ENCODE results near the gene FZD2.
"Not testable (repeated sequence)": the region's sequence is repeated elsewhere in the genome, so short reads cannot be mapped to it uniquely, and the experiment has no call there.

FZD2 gene

GRCh38 chr17:44546671-44547606 lies 10.3 kb upstream of the FZD2 start:
- DNase-seq, result no peak

DNA sequence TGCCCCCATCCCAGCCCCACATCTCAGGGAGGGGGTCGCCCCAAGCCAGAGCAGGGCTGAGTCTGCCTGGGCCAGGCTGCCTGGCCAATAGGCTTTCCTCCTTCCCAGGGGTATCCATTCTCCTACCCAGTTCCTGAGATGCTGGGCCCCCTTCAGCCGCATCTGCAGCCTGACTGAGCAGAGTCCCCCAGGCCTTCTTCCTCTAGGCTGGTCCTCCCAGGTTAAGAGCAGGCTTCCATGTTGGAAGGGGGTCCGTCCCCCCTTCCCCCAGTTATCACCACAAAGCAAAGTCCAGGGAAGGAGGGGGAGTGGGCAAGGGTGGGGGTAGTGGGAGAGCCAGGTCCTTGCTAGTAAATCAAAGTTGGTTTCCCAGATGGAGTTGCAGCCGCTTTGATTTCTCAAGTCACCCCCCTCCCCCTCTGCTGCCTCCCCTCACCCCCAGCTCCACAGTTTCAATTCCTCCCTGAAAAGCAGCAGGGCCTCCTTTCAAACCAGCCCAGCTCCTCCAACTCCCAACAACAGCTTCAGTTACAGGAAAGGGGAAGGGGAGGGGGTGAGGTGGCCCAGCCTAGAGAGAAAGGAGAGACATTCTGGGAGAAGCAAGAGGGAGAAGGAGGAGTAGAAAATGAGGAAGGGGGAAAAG lies 9.5 kb upstream of the FZD2 start:
- DNase-seq, result no peak

GRCh38 chr17:44548376-44549230 lies 8.7 kb upstream of the FZD2 start:
- DNase-seq, result no peak

DNA sequence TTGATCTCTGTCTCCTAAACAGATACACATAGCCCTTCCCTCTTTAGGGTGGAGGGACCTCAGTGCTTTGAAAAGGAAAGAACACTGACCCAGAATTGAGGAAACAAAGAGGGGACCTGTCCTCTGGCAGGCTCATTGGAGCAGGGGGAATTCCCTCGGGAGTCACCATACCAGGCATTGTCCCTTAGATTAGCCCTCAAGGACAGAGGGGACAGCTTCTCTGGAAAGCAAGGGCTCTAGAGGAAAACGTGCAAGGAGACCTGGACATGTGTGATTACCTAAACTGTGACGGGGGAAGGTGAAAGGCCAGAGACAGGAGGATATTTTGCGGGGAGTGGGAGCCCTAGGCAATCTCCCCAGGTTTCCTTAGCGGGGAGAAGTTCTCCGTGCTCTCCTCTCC lies 7.6 kb upstream of the FZD2 start:
- no peak for DNase-seq

DNA sequence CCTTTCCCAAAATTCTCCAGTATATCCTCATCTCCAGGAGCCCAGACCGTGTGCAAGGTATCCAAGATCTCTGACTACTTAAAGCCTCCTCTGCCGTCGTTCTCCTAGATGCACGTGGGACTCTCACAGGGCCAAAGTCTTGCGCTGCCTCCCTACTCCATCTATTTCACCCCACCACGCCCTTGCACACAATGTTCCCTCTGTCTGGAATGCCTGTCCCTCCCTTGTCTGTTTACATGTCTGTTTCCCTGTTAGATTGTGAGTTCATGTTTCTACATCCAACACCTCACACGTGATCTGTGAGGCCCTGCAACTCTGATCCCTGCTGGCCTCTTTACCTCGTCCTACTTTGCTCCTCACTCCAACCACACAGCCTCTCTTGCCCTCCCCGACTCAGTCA lies 4.9 kb upstream of the FZD2 start:
- no peak for DNase-seq

DNA sequence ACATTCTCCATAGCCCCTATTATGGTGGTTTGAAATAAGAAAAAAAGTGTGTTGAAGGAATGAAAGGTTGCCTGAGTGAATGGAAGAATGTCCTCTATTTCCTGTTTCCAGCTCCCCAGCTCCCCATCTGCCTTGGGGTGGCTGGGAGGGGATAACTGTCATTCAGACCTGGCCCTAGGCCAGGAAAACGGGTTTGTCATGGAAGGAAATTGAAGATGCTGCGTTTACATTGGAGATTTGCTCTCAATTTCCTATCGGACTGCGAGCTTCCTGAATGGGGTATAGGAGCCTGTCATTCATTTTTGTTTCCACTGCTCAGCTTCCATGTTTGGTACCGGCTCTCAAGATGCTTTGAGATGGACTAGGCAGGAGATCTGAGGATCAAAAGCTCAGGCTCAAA lies 2.2 kb upstream of the FZD2 start:
- no peak for DNase-seq

DNA sequence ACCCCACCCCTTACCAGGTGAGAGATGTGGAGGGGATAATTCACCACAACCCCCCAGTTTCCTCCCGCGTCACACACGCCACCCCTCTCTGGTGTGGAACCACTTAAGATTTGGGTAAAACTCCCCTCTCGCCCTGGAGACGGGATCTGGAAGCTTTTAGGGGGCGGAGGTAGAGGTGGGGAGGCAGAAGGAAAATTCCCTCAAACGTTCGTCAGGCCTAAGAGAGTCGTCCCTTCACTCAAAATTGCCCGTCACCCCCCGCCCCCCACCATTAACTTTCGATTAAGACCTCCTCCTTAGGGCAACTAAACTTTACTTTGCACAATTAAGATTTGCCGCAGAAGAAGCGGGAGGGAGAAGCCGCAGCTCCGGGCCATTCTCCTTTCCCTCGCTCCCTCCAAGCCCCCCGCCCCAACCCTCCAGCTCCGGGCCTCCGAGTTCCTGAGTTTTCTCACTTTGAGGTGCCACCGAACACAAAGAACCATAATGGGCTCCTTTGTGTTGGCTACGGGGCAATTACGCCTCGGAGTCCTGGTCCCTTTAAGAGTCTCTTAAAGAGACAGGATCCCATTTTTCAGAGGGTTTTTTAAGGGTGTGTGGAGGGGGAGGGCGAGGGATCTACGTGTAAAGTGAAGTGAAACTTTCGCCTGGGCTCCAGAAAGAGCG lies 985 bp upstream of the FZD2 start:
- DNase-seq, result no peak

GRCh38 chr17:44557651-44558285 lies 484 bp downstream of the FZD2 start:
- DNase-seq, result no peak

DNA sequence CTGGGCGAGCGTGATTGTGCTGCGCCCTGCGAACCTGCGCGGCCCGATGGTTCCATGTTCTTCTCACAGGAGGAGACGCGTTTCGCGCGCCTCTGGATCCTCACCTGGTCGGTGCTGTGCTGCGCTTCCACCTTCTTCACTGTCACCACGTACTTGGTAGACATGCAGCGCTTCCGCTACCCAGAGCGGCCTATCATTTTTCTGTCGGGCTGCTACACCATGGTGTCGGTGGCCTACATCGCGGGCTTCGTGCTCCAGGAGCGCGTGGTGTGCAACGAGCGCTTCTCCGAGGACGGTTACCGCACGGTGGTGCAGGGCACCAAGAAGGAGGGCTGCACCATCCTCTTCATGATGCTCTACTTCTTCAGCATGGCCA lies 1.0 kb downstream of the FZD2 start:
- no peak for DNase-seq

GRCh38 chr17:44558710-44559633 lies 1.7 kb downstream of the FZD2 start:
- DNase-seq, result no peak

DNA sequence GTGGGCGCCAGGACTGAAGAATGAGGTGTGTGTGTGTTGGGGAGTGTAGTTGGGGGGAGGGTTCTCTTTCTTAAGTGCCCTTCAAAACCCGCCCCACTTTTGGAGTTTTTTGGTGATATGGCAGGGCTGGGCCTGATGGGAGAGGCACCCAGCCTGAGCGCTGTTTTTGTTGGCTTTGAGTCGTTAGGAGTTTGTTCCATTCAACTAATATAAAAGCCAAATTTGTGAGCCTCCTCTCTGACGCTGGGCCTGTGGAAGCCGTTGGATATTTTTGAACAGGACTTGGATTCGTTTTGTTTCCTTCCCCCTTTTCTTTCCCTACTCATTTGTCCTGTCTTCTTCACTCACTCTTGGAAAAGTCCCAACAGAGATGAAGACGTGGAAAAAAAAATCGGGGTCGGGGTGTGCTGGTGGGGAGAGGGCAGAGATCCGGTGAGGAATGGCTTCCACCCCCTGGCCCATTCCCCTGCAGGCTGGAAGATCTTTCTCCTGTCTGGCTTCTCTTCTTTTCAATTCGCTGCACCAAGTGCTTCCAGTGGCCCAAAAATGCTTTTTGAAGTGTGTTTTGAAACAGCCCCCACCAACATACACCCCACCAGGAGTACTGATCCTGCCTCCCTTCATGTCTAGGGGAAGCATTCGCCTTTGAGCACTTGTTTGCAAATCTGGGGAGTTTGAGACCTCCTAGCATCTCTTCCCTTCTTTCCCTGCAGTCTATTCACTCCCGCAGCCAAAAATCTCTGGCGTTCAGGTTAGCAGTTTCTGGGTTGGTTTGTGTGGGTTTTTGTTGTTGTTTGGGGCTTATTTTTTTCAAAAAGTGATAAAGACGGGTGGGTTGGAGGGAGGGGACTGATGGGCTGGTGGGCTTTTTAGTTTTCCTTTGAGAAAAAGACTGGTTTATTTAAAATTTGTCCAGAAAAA lies 2.6 kb downstream of the FZD2 start:
- no peak for DNase-seq

GRCh38 chr17:44561237-44561623 lies 3.9 kb downstream of the FZD2 start:
- no peak for DNase-seq

DNA sequence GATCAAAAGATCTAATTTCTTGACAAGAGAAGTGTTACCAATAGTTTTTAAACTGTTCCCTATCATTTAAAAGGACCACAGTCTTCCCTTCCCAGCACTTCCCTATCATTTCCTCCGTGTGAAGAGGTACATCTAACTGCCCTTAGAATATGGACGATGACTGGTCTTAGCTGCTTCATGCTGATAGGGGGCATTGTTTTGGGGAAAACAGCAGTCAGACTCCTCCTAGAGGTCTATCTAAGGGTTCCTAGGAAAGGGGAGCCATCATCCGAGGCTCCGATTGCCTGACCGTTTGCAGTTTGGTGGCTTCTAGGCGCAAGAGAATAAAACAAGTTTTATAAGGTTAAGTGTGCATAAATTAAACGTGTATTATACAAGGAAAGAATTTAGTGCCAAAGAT lies 7.1 kb downstream of the FZD2 start:
- no peak for DNase-seq

- DNase-seq, result no peak
Measured at GRCh38 chr17:44565866-44566443, 8.7 kb downstream of the FZD2 start.

- not testable (repeated sequence) for DNase-seq
Measured at GRCh38 chr17:44568311-44568944, 11.1 kb downstream of the FZD2 start.

- peak; percentile 71 for DNase-seq
Measured at GRCh38 chr17:44568945-44569858, 11.9 kb downstream of the FZD2 start.

DNA sequence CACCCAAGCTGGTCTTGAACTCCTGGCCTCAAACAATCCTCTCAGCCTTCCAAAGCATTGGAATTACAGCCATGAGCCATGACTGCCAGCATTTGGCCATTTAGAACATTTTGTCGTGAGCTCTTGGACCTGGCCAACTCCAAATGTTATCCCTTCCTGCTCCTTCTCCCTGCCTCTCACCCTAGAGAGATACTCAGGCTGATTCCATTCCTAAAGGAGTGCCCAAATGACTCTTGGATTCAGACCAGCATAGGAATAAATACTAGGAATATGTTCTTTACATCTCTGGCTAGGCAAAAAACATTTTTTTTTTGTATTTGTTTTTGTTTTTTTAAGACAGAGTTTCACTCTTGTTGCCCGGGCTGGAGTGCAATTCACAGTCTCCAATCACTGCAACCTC lies 15.5 kb downstream of the FZD2 start:
- no peak for DNase-seq

DNA sequence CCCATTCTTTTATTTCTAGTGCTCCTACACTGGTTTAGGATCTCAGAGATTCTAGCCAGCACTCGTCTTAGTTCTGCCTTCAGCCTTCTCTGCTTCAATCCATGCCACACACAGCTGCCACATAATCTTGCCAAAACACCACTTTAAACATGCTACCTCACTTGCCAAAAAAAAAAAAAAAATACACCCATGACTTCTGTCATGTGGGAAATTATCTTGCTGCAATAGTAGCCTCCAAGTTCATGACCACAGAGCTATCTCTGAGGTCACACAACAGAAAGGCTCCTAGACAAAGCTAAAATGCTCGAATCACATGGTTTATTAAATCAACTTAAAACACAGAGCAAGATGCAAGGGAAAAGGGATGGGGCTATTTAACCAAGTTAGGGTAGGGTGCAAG lies 18.1 kb downstream of the FZD2 start:
- no peak for DNase-seq

Measured in T1000 (cell line).